HepG2 (cell line): ENCODE measurements around the gene IRAK4.

Experiments used
- CTCF ChIP-seq: sonication (generic); formaldehyde crosslinking; IDR thresholded peaks from 2 replicates; pipeline ENCODE4 v1.5.0; 2020; ENCODE audit warnings: mild to moderate bottlenecking, missing genetic modification reagents, moderate library complexity
- EP300 ChIP-seq, 3 experiments: sonication (generic) in 1 of 3; formaldehyde crosslinking in 1 of 3; IDR thresholded peaks; 2 replicates each; pipeline versions ENCODE4 v1.5.1 to v1.6.1; 2011 to 2020; ENCODE audit warnings: low read depth in 2 of 3, low read length in 2 of 3, borderline replicate concordance in 1 of 3, improper control_type of control experiment in 1 of 3, mild to moderate bottlenecking in 1 of 3, missing genetic modification reagents in 1 of 3, moderate library complexity in 1 of 3
- EZH2 ChIP-seq: conservative IDR thresholded peaks from 2 replicates; pipeline ENCODE4 v1.6.1; 2012; ENCODE audit warnings: mild to moderate bottlenecking, low read depth, low read length, moderate library complexity
- HDAC2 ChIP-seq: sonication (generic); formaldehyde crosslinking; IDR thresholded peaks from 2 replicates; pipeline ENCODE4 v1.4.0; 2020; ENCODE audit warnings: missing genetic modification reagents
- NR2C2 ChIP-seq: sonication (generic); formaldehyde crosslinking; IDR thresholded peaks from 2 replicates; pipeline ENCODE4 v1.4.0; 2020; ENCODE audit warnings: missing genetic modification reagents, mild to moderate bottlenecking, moderate library complexity, borderline replicate concordance
- POLR2AphosphoS5 ChIP-seq: IDR thresholded peaks from 2 replicates; pipeline ENCODE4 v1.6.1; 2012; ENCODE audit warnings: low read depth, low read length
- PPARG ChIP-seq: conservative IDR thresholded peaks from 2 replicates; pipeline ENCODE4 v1.6.1; 2016; ENCODE audit warnings: missing biosample characterization, missing genetic modification reagents
- SRSF9 ChIP-seq: fragments of 200-400 bp; formaldehyde crosslinking; IDR thresholded peaks from 2 replicates; pipeline ENCODE4 v1.6.1; 2018; ENCODE audit warnings: borderline replicate concordance, mild to moderate bottlenecking, low read depth, low read length; ENCODE audit not compliant: insufficient read depth, poor library complexity, severe bottlenecking
- UBTF ChIP-seq: sonication (generic); formaldehyde crosslinking; IDR thresholded peaks from 2 replicates; pipeline ENCODE4 v1.4.0; 2020; ENCODE audit warnings: mild to moderate bottlenecking, missing genetic modification reagents
- ZNF513 ChIP-seq: sonication (generic); formaldehyde crosslinking; conservative IDR thresholded peaks from 2 replicates; pipeline ENCODE4 v1.5.0; 2020; ENCODE audit warnings: missing genetic modification reagents
- ZNF569 ChIP-seq: sonication (generic); formaldehyde crosslinking; IDR thresholded peaks from 2 replicates; pipeline ENCODE4 v1.5.0; 2020; ENCODE audit warnings: mild to moderate bottlenecking, missing genetic modification reagents, moderate library complexity, borderline replicate concordance
- ZSCAN21 ChIP-seq: sonication (generic); formaldehyde crosslinking; IDR thresholded peaks from 2 replicates; pipeline ENCODE4 v1.8.0; 2022; ENCODE audit warnings: mild to moderate bottlenecking, missing genetic modification reagents, moderate library complexity, borderline replicate concordance
- ZSCAN5A ChIP-seq: sonication (generic); formaldehyde crosslinking; IDR thresholded peaks from 2 replicates; pipeline ENCODE4 v1.8.0; 2022; ENCODE audit warnings: mild to moderate bottlenecking, missing genetic modification reagents, borderline replicate concordance

GRCh38 chr12:43806737-43807072 lies 48.0 kb downstream of the IRAK4 start:
- TF ChIP-seq EZH2: no peak
- TF ChIP-seq ZNF569: no peak
- no peak for TF ChIP-seq ZSCAN21 (CRISPR knock-in tag)
- TF ChIP-seq POLR2AphosphoS5: no peak
- TF ChIP-seq CTCF (CRISPR knock-in tag): no peak
- TF ChIP-seq HDAC2 (CRISPR knock-in tag): no peak
- TF ChIP-seq EP300 (IDR thresholded peaks at IDR 0.05; ENCODE audit: low read depth in 2 of 2, low read length in 2 of 2): no peak
- no peak for TF ChIP-seq EP300 (CRISPR knock-in tag; IDR thresholded peaks at IDR 0.05; ENCODE audit: borderline replicate concordance)
- no peak for TF ChIP-seq ZNF513 (CRISPR knock-in tag)
- TF ChIP-seq NR2C2 (CRISPR knock-in tag): no peak
- TF ChIP-seq UBTF (CRISPR knock-in tag): no peak
- no peak for TF ChIP-seq SRSF9
- no peak for TF ChIP-seq ZSCAN5A (CRISPR knock-in tag)
- TF ChIP-seq PPARG (CRISPR knock-in tag): no peak
